PFSK-1 (cell line): ENCODE measurements around the gene CNTNAP2.

Experiments
- POLR2AphosphoS5 ChIP-seq: IDR thresholded peaks from 2 replicates; pipeline ENCODE4 v1.6.1; 2012; ENCODE audit warnings: low read depth, mild to moderate bottlenecking, control low read depth, low read length, moderate library complexity
- REST ChIP-seq, 2 experiments: IDR thresholded peaks; 2 replicates each; pipeline versions ENCODE4 v1.6.1 to v1.8.0; 2011 to 2012; ENCODE audit warnings: low read depth in 2 of 2, low read length in 2 of 2, control low read depth in 1 of 2, inconsistent platforms in 1 of 2, mild to moderate bottlenecking in 1 of 2, moderate library complexity in 1 of 2; ENCODE audit not compliant: insufficient read depth in 1 of 2

- TF ChIP-seq POLR2AphosphoS5 = no peak
- TF ChIP-seq REST (IDR thresholded peaks at IDR 0.05; ENCODE audit: insufficient read depth in 1 of 2, low read depth in 2 of 2, low read length in 2 of 2) = no peak
Measured at GRCh38 chr7:146223851-146224250, 107.2 kb downstream of the CNTNAP2 start.
